IPS-18c (cell line): Measurements from ENCODE around the gene SPOCK1.
"Not testable (repeated sequence)": the region's sequence is repeated elsewhere in the genome, so short reads cannot be mapped to it uniquely, and the experiment has no call there.

ENCODE experiments used
- H3K4me3 ChIP-seq: 2 replicates; pipeline ENCODE4 v1.7.0; 2013; ENCODE audit warnings: low read depth, mild to moderate bottlenecking, low read length, moderate library complexity; ENCODE audit not compliant: insufficient read depth
- H3K9me3 ChIP-seq: one replicate; pipeline ENCODE4 v1.6.1; 2013; ENCODE audit warnings: mild to moderate bottlenecking, low read length, moderate library complexity; ENCODE audit not compliant: control insufficient read depth, insufficient read depth

SPOCK1 gene

GRCh38 chr5:137391044-137391443, 108.1 kb downstream of the SPOCK1 start:
- not testable (repeated sequence) for H3K4me3 ChIP-seq, H3K9me3 ChIP-seq

- Histone ChIP-seq H3K4me3 (no peak overlapping the region), H3K9me3 (no peaks in the 10 kb centered on the region)
Observed at GRCh38 chr5:137389042-137389441, 110.1 kb downstream of the SPOCK1 start.

GRCh38 chr5:137385064-137385463, 114.1 kb downstream of the SPOCK1 start:
- Histone ChIP-seq H3K4me3 (no peak overlapping the region), H3K9me3 (peaks cover 7% of the 10 kb centered on the region)

GRCh38 chr5:137383909-137384308, 115.2 kb downstream of the SPOCK1 start:
- H3K4me3 ChIP-seq: no peak overlapping the region
- H3K9me3 ChIP-seq: peaks cover 7% of the 10 kb centered on the region

GRCh38 chr5:137381555-137381954, 117.6 kb downstream of the SPOCK1 start:
- H3K9me3 ChIP-seq: peaks cover 7% of the 10 kb centered on the region
- no peak overlapping the region for H3K4me3 ChIP-seq

GRCh38 chr5:137379555-137380286, 119.4 kb downstream of the SPOCK1 start:
- peaks cover 9% of the 10 kb centered on the region for H3K9me3 ChIP-seq
- H3K4me3 ChIP-seq: no peak overlapping the region

GRCh38 chr5:137375741-137376526, 123.2 kb downstream of the SPOCK1 start:
- Histone ChIP-seq H3K9me3 (peaks cover 2% of the 10 kb centered on the region), H3K4me3 (no peak overlapping the region)

GRCh38 chr5:137374110-137374714, 124.9 kb downstream of the SPOCK1 start:
- Histone ChIP-seq H3K9me3 (peaks cover 2% of the 10 kb centered on the region), H3K4me3 (no peak overlapping the region)

GRCh38 chr5:137372773-137373160, 126.4 kb downstream of the SPOCK1 start:
- peaks cover 2% of the 10 kb centered on the region for H3K9me3 ChIP-seq
- no peak overlapping the region for H3K4me3 ChIP-seq

- no peak overlapping the region for H3K4me3 ChIP-seq
- H3K9me3 ChIP-seq: peaks cover 2% of the 10 kb centered on the region
Observed at GRCh38 chr5:137372016-137372772, 126.9 kb downstream of the SPOCK1 start.

- H3K4me3 ChIP-seq: no peak overlapping the region
- no peaks in the 10 kb centered on the region for H3K9me3 ChIP-seq
Observed at GRCh38 chr5:137370096-137371071, 128.7 kb downstream of the SPOCK1 start.

GRCh38 chr5:137368651-137369050, 130.5 kb downstream of the SPOCK1 start:
- Histone ChIP-seq H3K4me3 (no peak overlapping the region), H3K9me3 (no peaks in the 10 kb centered on the region)

GRCh38 chr5:137367951-137368350, 131.2 kb downstream of the SPOCK1 start:
- no peaks in the 10 kb centered on the region for H3K9me3 ChIP-seq
- no peak overlapping the region for H3K4me3 ChIP-seq

GRCh38 chr5:137366526-137366925, 132.6 kb downstream of the SPOCK1 start:
- no peak overlapping the region for H3K4me3 ChIP-seq

GRCh38 chr5:137365126-137365865, 133.8 kb downstream of the SPOCK1 start:
- no peak overlapping the region for H3K4me3 ChIP-seq
- no peaks in the 10 kb centered on the region for H3K9me3 ChIP-seq

More at GRCh38 chr5:137366526-137366925, 132.6 kb downstream of the SPOCK1 start:
- H3K9me3 ChIP-seq: no peaks in the 10 kb centered on the region

GRCh38 chr5:137361280-137361679, 137.8 kb downstream of the SPOCK1 start:
- no peaks in the 10 kb centered on the region for H3K9me3 ChIP-seq
- H3K4me3 ChIP-seq: no peak overlapping the region
